DOHH2 (cell line): ENCODE data around the gene TYR.

Source experiments
- H3F3A ChIP-seq: fragments of 200-600 bp; sonication (generic), shearing (Covaris generic); 2 replicates; pipeline ENCODE4 v1.6.0; 2016; ENCODE audit warnings: antibody characterized with exemption, mild to moderate bottlenecking; ENCODE audit not compliant: control insufficient read depth, insufficient read depth
- H3K27ac ChIP-seq: fragments of 200-600 bp; sonication (generic); 2 replicates; pipeline ENCODE4 v1.5.1; 2014; ENCODE audit warnings: low read depth, mild to moderate bottlenecking, low read length, moderate library complexity
- H3K27me3 ChIP-seq: fragments of 200-600 bp; sonication (generic); 2 replicates; pipeline ENCODE4 v1.6.1; 2014; ENCODE audit warnings: mild to moderate bottlenecking, low read length, mixed read lengths; ENCODE audit not compliant: control insufficient read depth
- H3K36me3 ChIP-seq: fragments of 200-600 bp; sonication (generic); 2 replicates; pipeline ENCODE4 v1.6.1; 2014; ENCODE audit warnings: mild to moderate bottlenecking, low read length, moderate library complexity, mixed read lengths; ENCODE audit not compliant: control insufficient read depth
- H3K4me1 ChIP-seq: fragments of 200-600 bp; sonication (generic); 2 replicates; pipeline ENCODE4 v1.6.1; 2014; ENCODE audit warnings: mild to moderate bottlenecking, low read length, mixed read lengths; ENCODE audit not compliant: control insufficient read depth
- H3K4me2 ChIP-seq: fragments of 200-600 bp; sonication (generic); 2 replicates; pipeline ENCODE4 v1.6.0; 2014; ENCODE audit warnings: mild to moderate bottlenecking, low read length, moderate library complexity
- H3K4me3 ChIP-seq: fragments of 200-600 bp; sonication (generic); 2 replicates; pipeline ENCODE4 v1.5.1; 2014; ENCODE audit warnings: mild to moderate bottlenecking, low read length, mixed read lengths
- H3K79me2 ChIP-seq: fragments of 200-600 bp; sonication (generic); 2 replicates; pipeline ENCODE4 v1.6.1; 2014; ENCODE audit warnings: mild to moderate bottlenecking, low read length, mixed read lengths; ENCODE audit not compliant: control insufficient read depth
- H3K9me2 ChIP-seq: fragments of 200-600 bp; sonication (generic); replicated peaks from 2 replicates; pipeline ENCODE4 v1.6.1; 2014; ENCODE audit warnings: mild to moderate bottlenecking, low read length, mixed read lengths; ENCODE audit not compliant: control insufficient read depth
- H3K9me3 ChIP-seq: fragments of 200-600 bp; sonication (generic); 2 replicates; pipeline ENCODE4 v1.6.1; 2014; ENCODE audit warnings: antibody characterized with exemption, low read length, mixed read lengths; ENCODE audit not compliant: control insufficient read depth, insufficient read depth
- H4K20me1 ChIP-seq: fragments of 200-600 bp; sonication (generic); 2 replicates; pipeline ENCODE4 v1.6.0; 2014; ENCODE audit warnings: low read depth, mild to moderate bottlenecking, antibody characterized with exemption, low read length, moderate library complexity; ENCODE audit not compliant: control insufficient read depth, insufficient read depth
- CTCF ChIP-seq: fragments of 200-600 bp; sonication (generic); IDR thresholded peaks from one replicate; pipeline ENCODE4 v1.5.1; 2014; ENCODE audit warnings: antibody characterized with exemption, mild to moderate bottlenecking, low read depth, low read length; ENCODE audit not compliant: poor library complexity, severe bottlenecking
- EZH2phosphoT487 ChIP-seq: fragments of 200-600 bp; sonication (generic); IDR thresholded peaks from 2 replicates; pipeline ENCODE4 v1.6.1; 2017; ENCODE audit warnings: borderline replicate concordance, mild to moderate bottlenecking, antibody characterized with exemption, low read length, moderate library complexity, mixed read lengths

The TYR gene

GRCh38 chr11:89176938-89177337 is 737 bp upstream of the TYR start:
- TF ChIP-seq EZH2phosphoT487 = no peak
- TF ChIP-seq CTCF = no peak
- no peaks in the 10 kb centered on the region for H3F3A ChIP-seq
- H3K9me3 ChIP-seq = no peaks in the 10 kb centered on the region
- no peak overlapping the region for H3K4me3 ChIP-seq
- H3K27ac ChIP-seq = no peak overlapping the region
- H3K4me1 ChIP-seq = no peaks in the 10 kb centered on the region
- no peak overlapping the region for H3K4me2 ChIP-seq
- H3K79me2 ChIP-seq = no peaks in the 10 kb centered on the region
- no peaks in the 10 kb centered on the region for H3K27me3 ChIP-seq
- H3K36me3 ChIP-seq = no peaks in the 10 kb centered on the region
- no peaks in the 10 kb centered on the region for H3K9me2 ChIP-seq
- H4K20me1 ChIP-seq = no peaks in the 10 kb centered on the region

GRCh38 chr11:89181111-89181510 is 3.4 kb downstream of the TYR start:
- H3K9me3 ChIP-seq = no peaks in the 10 kb centered on the region
- no peaks in the 10 kb centered on the region for H3K4me1 ChIP-seq
- TF ChIP-seq EZH2phosphoT487 (no peak), CTCF (no peak)
- no peaks in the 10 kb centered on the region for H3K9me2 ChIP-seq
- H3K36me3 ChIP-seq = no peaks in the 10 kb centered on the region
- H3K4me2 ChIP-seq = no peak overlapping the region
- no peak overlapping the region for H3K27ac ChIP-seq
- H3K27me3 ChIP-seq = no peaks in the 10 kb centered on the region
- H3K4me3 ChIP-seq = no peak overlapping the region
- H3F3A ChIP-seq = no peaks in the 10 kb centered on the region
- H3K79me2 ChIP-seq = no peaks in the 10 kb centered on the region
- H4K20me1 ChIP-seq = no peaks in the 10 kb centered on the region

- H3K4me1 ChIP-seq = no peaks in the 10 kb centered on the region
- no peak for TF ChIP-seq CTCF
- no peak for TF ChIP-seq EZH2phosphoT487
- no peak overlapping the region for H3K4me2 ChIP-seq
- no peaks in the 10 kb centered on the region for H3K79me2 ChIP-seq
- H3K4me3 ChIP-seq = no peak overlapping the region
- H3F3A ChIP-seq = no peaks in the 10 kb centered on the region
- no peaks in the 10 kb centered on the region for H3K27me3 ChIP-seq
- H3K9me2 ChIP-seq = no peaks in the 10 kb centered on the region
- no peak overlapping the region for H3K27ac ChIP-seq
- H4K20me1 ChIP-seq = no peaks in the 10 kb centered on the region
- H3K36me3 ChIP-seq = no peaks in the 10 kb centered on the region
- no peaks in the 10 kb centered on the region for H3K9me3 ChIP-seq
Measured at GRCh38 chr11:89182773-89183518, 5.3 kb downstream of the TYR start.
